GM23338 (cell line): ENCODE measurements around the gene HOXD8. TPM values are rescaled to one million over a fixed set of nuclear protein-coding genes. Genes with fewer than 3 reads are reported as not detected.

Experiments used
- ATAC-seq: fragments of 200-7000 bp; cut with Tn5 transposase; 3 replicates; pipeline ENCODE4 v1.9.1; 2020
- DNase-seq: peaks from one replicate; pipeline ENCODE4 v3.0.0-alpha.2; 2015; ENCODE audit warnings: low spot score
- H2AFZ ChIP-seq: fragments of 200-600 bp; sonication (generic); 2 replicates; pipeline ENCODE4 v1.8.0; 2016; ENCODE audit warnings: antibody characterized with exemption, mild to moderate bottlenecking, moderate library complexity
- H3F3A ChIP-seq: fragments of 200-600 bp; sonication (generic); replicated peaks from 2 replicates; pipeline ENCODE4 v1.8.0; 2017; ENCODE audit warnings: antibody characterized with exemption, mixed run types, low read depth
- H3K27ac ChIP-seq: fragments of 200-600 bp; sonication (generic); 2 replicates; pipeline ENCODE4 v1.6.1; 2016; ENCODE audit warnings: low read depth
- H3K27me3 ChIP-seq: fragments of 200-600 bp; sonication (generic); 2 replicates; pipeline ENCODE4 v1.8.0; 2016; ENCODE audit warnings: mild to moderate bottlenecking, mixed run types, moderate library complexity; ENCODE audit not compliant: insufficient read depth
- H3K36me3 ChIP-seq: fragments of 200-600 bp; sonication (generic); 2 replicates; pipeline ENCODE4 v1.8.0; 2016; ENCODE audit warnings: mild to moderate bottlenecking; ENCODE audit not compliant: insufficient read depth
- H3K4me1 ChIP-seq: fragments of 200-600 bp; sonication (generic); 2 replicates; pipeline ENCODE4 v1.8.0; 2016; ENCODE audit warnings: mild to moderate bottlenecking, moderate library complexity; ENCODE audit not compliant: insufficient read depth
- H3K4me2 ChIP-seq: fragments of 200-600 bp; sonication (generic); 2 replicates; pipeline ENCODE4 v1.7.1; 2017; ENCODE audit warnings: mixed run types
- H3K4me3 ChIP-seq: fragments of 200-600 bp; sonication (generic); 2 replicates; pipeline ENCODE4 v1.6.1; 2016; ENCODE audit warnings: mixed run types
- H3K79me2 ChIP-seq: fragments of 200-600 bp; sonication (generic); replicated peaks from 2 replicates; pipeline ENCODE4 v1.8.0; 2017; ENCODE audit warnings: mild to moderate bottlenecking; ENCODE audit not compliant: insufficient read depth
- H3K9me2 ChIP-seq: fragments of 200-600 bp; sonication (generic); 2 replicates; pipeline ENCODE4 v1.8.0; 2017; ENCODE audit not compliant: insufficient read depth
- H4K20me1 ChIP-seq: fragments of 200-600 bp; sonication (generic); replicated peaks from 2 replicates; pipeline ENCODE4 v1.8.0; 2017; ENCODE audit warnings: mild to moderate bottlenecking; ENCODE audit not compliant: insufficient read depth
- H3K27ac Mint-ChIP-seq: 2 replicates; pipeline ENCODE4 v1.8.0; 2020; ENCODE audit warnings: inconsistent platforms, mild to moderate bottlenecking, moderate library complexity, mixed read lengths
- H3K27me3 Mint-ChIP-seq: 3 replicates; pipeline ENCODE4 v1.8.0; 2022; ENCODE audit warnings: low read depth, mild to moderate bottlenecking, moderate library complexity, mixed read lengths, inconsistent platforms; ENCODE audit not compliant: insufficient read depth, poor library complexity
- H3K36me3 Mint-ChIP-seq: 3 replicates; pipeline ENCODE4 v1.8.0; 2021; ENCODE audit warnings: low read depth, mild to moderate bottlenecking, inconsistent platforms, moderate library complexity, mixed read lengths
- H3K4me1 Mint-ChIP-seq: 3 replicates; pipeline ENCODE4 v1.8.0; 2020; ENCODE audit warnings: mild to moderate bottlenecking, inconsistent platforms, mixed read lengths
- H3K4me3 Mint-ChIP-seq: 3 replicates; pipeline ENCODE4 v1.8.0; 2021; ENCODE audit warnings: moderate library complexity, mild to moderate bottlenecking, inconsistent platforms, mixed read lengths
- H3K9me3 Mint-ChIP-seq: 3 replicates; pipeline ENCODE4 v1.8.0; 2020; ENCODE audit warnings: moderate library complexity, mild to moderate bottlenecking, inconsistent platforms, mixed read lengths
- CREB1 ChIP-seq: fragments of 250-450 bp; sonication (Bioruptor Pico); IDR thresholded peaks from 2 replicates; pipeline ENCODE4 v1.5.0; 2020; ENCODE audit warnings: low read depth, mild to moderate bottlenecking, moderate library complexity
- CTCF ChIP-seq, 2 experiments: fragments of 200-600 bp in 1 of 2; sonication (generic) in 1 of 2; conservative IDR thresholded peaks; 2 replicates each; pipeline versions ENCODE4 v1.5.1 to v1.6.1; 2016 to 2017; ENCODE audit warnings: antibody characterized with exemption in 2 of 2, low read depth in 2 of 2, mild to moderate bottlenecking in 2 of 2, moderate library complexity in 1 of 2
- ETS1 ChIP-seq: IDR thresholded peaks from 2 replicates; pipeline ENCODE4 v1.6.1; 2016; ENCODE audit warnings: antibody characterized with exemption
- EZH2 ChIP-seq: fragments of 200-600 bp; sonication (generic); IDR thresholded peaks from one replicate; pipeline ENCODE4 v1.8.0; 2017; ENCODE audit warnings: antibody characterized with exemption, mild to moderate bottlenecking, low read depth; ENCODE audit not compliant: unreplicated experiment
- EZH2phosphoT487 ChIP-seq: fragments of 200-600 bp; sonication (generic); IDR thresholded peaks from one replicate; pipeline ENCODE4 v1.8.1; 2018; ENCODE audit warnings: antibody characterized with exemption; ENCODE audit not compliant: unreplicated experiment
- JUNB ChIP-seq: IDR thresholded peaks from one replicate; pipeline ENCODE4 v1.6.1; 2016; ENCODE audit warnings: antibody characterized with exemption; ENCODE audit not compliant: unreplicated experiment
- NANOG ChIP-seq: IDR thresholded peaks from 2 replicates; pipeline ENCODE4 v1.6.1; 2016; ENCODE audit warnings: antibody characterized with exemption, borderline replicate concordance
- POLR2AphosphoS5 ChIP-seq: IDR thresholded peaks from 2 replicates; pipeline ENCODE4 v1.6.1; 2016; ENCODE audit warnings: antibody characterized with exemption, low read depth
- REST ChIP-seq: IDR thresholded peaks from one replicate; pipeline ENCODE4 v1.6.1; 2018; ENCODE audit warnings: antibody characterized with exemption; ENCODE audit not compliant: unreplicated experiment
- STAT1 ChIP-seq: IDR thresholded peaks from one replicate; pipeline ENCODE4 v1.6.1; 2016; ENCODE audit warnings: antibody characterized with exemption; ENCODE audit not compliant: unreplicated experiment
- ZNF114 ChIP-seq: fragments of 250-450 bp; sonication (Bioruptor Pico); IDR thresholded peaks from 2 replicates; pipeline ENCODE4 v1.5.0; 2020; ENCODE audit warnings: mild to moderate bottlenecking, moderate library complexity
- ZNF331 ChIP-seq: fragments of 250-450 bp; sonication (Bioruptor Pico); IDR thresholded peaks from 2 replicates; pipeline ENCODE4 v1.5.0; 2020; ENCODE audit warnings: low read depth, mild to moderate bottlenecking, moderate library complexity
- polyA plus RNA-seq: library from polyadenylated mRNA; unstranded; fragments of >200 nt; fragmentation: Nextera tagmentation; extraction: Ambion mirVana; gene quantifications from 2 replicates; pipeline ENCODE4 v1.2.1, GENCODE V29; 2016
- total RNA-seq: library from RNA; depleted of rRNA; stranded (reverse); fragments of >200 nt; shearing (Covaris generic); gene quantifications from 2 replicates; pipeline ENCODE4 v1.2.3, GENCODE V29; 2014

The HOXD8 gene
- total and polyA plus RNA-seq, 2 experiments from 2014 or later: not detected

GRCh38 chr2:176147800-176148496 lies 18.4 kb downstream of the HOXD8 start:
- Mint-ChIP-seq H3K4me1 (peaks cover 15% of the 10 kb centered on the region), H3K36me3 (no peaks in the 10 kb centered on the region), H3K4me3 (peak overlapping the region; percentile 31; the same call in 1 of the 3 replicates), H3K27ac (no peak overlapping the region), H3K9me3 (0 out of 3 replicates have a peak, but pooled peaks cover 2% of the 10 kb centered on the region), H3K27me3 (peaks cover 99% of the 10 kb centered on the region)
- Histone ChIP-seq H3K9me2 (no peaks in the 10 kb centered on the region), H3K4me2 (0 out of 2 replicates have a peak overlapping the region, but pooled peaks have one; percentile 24), H2AFZ (no peak overlapping the region), H4K20me1 (peaks cover 39% of the 10 kb centered on the region), H3K4me1 (peaks cover 17% of the 10 kb centered on the region), H3K36me3 (no peaks in the 10 kb centered on the region), H3K4me3 (no peak overlapping the region), H3K27ac (no peak overlapping the region), H3K27me3 (peaks cover 100% of the 10 kb centered on the region), H3F3A (peaks cover 20% of the 10 kb centered on the region; the same call in 1 of the 2 replicates), H3K79me2 (no peaks in the 10 kb centered on the region)
- ATAC-seq: peak; percentile 23
- DNase-seq: peak; percentile 68
- TF ChIP-seq EZH2phosphoT487: peak; percentile 93
- TF ChIP-seq EZH2: peak; percentile 100
- TF ChIP-seq POLR2AphosphoS5: no peak

- H3K4me1 Mint-ChIP-seq: peaks cover 15% of the 10 kb centered on the region
- no peak overlapping the region for H3K27ac ChIP-seq
- H3K36me3 ChIP-seq: no peaks in the 10 kb centered on the region
- no peaks in the 10 kb centered on the region for H3K79me2 ChIP-seq
- peaks cover 20% of the 10 kb centered on the region; the same call in 1 of the 2 replicates for H3F3A ChIP-seq
- peaks cover 100% of the 10 kb centered on the region for H3K27me3 ChIP-seq
- H3K4me3 Mint-ChIP-seq: no peak overlapping the region
- H3K27me3 Mint-ChIP-seq: peaks cover 99% of the 10 kb centered on the region
- no peak overlapping the region for H2AFZ ChIP-seq
- H3K4me2 ChIP-seq: 0 out of 2 replicates have a peak overlapping the region, but pooled peaks have one; percentile 24
- H3K36me3 Mint-ChIP-seq: no peaks in the 10 kb centered on the region
- H3K4me1 ChIP-seq: peaks cover 17% of the 10 kb centered on the region
- ATAC-seq (no peak), DNase-seq (peak; percentile 13)
- H3K9me3 Mint-ChIP-seq: 0 out of 3 replicates have a peak, but pooled peaks cover 2% of the 10 kb centered on the region
- H3K9me2 ChIP-seq: no peaks in the 10 kb centered on the region
- H3K27ac Mint-ChIP-seq: no peak overlapping the region
- H4K20me1 ChIP-seq: peaks cover 46% of the 10 kb centered on the region
- TF ChIP-seq ZNF114 (CRISPR knock-in tag) (no peak), ZNF331 (CRISPR knock-in tag) (no peak), EZH2 (peak; percentile 82)
- no peak overlapping the region for H3K4me3 ChIP-seq
These were observed 19.4 kb downstream of the HOXD8 start for GRCh38 chr2:176148751-176149421.

- Mint-ChIP-seq H3K4me1 (peaks cover 15% of the 10 kb centered on the region), H3K4me3 (no peak overlapping the region), H3K36me3 (no peaks in the 10 kb centered on the region), H3K9me3 (0 out of 3 replicates have a peak, but pooled peaks cover 2% of the 10 kb centered on the region), H3K27ac (no peak overlapping the region), H3K27me3 (peaks cover 99% of the 10 kb centered on the region)
- H3K27ac ChIP-seq: no peak overlapping the region
- H3K27me3 ChIP-seq: peaks cover 100% of the 10 kb centered on the region
- no peak overlapping the region for H3K4me2 ChIP-seq
- no peaks in the 10 kb centered on the region for H3K36me3 ChIP-seq
- no peaks in the 10 kb centered on the region for H3K79me2 ChIP-seq
- H3K9me2 ChIP-seq: no peaks in the 10 kb centered on the region
- H3K4me3 ChIP-seq: 0 out of 2 replicates have a peak overlapping the region, but pooled peaks have one; percentile 17
- peak; percentile 9; the same call in 2 of the 3 replicates for ATAC-seq
- peaks cover 22% of the 10 kb centered on the region for H3K4me1 ChIP-seq
- H2AFZ ChIP-seq: no peak overlapping the region
- peaks cover 52% of the 10 kb centered on the region for H4K20me1 ChIP-seq
- peak; percentile 51 for DNase-seq
- H3F3A ChIP-seq: peaks cover 25% of the 10 kb centered on the region; the same call in 1 of the 2 replicates
- TF ChIP-seq ZNF331 (CRISPR knock-in tag) (no peak), CREB1 (CRISPR knock-in tag) (no peak), REST (no peak), JUNB (no peak), ETS1 (no peak), STAT1 (no peak), CTCF (conservative IDR thresholded peaks at IDR 0.05; ENCODE audit: low read depth in 2 of 2) (no peak), NANOG (no peak)
These were observed 20.0 kb downstream of the HOXD8 start for GRCh38 chr2:176149481-176149938.
